GM20000 (cell line): ENCODE measurements around the gene LRRC2.

Experiments
- DNase-seq: peaks from one replicate; pipeline ENCODE4 v3.0.0; 2012; ENCODE audit warnings: low spot score
- CTCF ChIP-seq: IDR thresholded peaks from 2 replicates; pipeline ENCODE4 v1.5.1; 2012; ENCODE audit warnings: mild to moderate bottlenecking, control low read depth; ENCODE audit errors: extremely low read depth, missing control alignments

The LRRC2 gene

GRCh38 chr3:46491089-46492070 is 74.7 kb downstream of the LRRC2 start:
- TF ChIP-seq CTCF, result no peak
- DNase-seq, result no peak

DNA sequence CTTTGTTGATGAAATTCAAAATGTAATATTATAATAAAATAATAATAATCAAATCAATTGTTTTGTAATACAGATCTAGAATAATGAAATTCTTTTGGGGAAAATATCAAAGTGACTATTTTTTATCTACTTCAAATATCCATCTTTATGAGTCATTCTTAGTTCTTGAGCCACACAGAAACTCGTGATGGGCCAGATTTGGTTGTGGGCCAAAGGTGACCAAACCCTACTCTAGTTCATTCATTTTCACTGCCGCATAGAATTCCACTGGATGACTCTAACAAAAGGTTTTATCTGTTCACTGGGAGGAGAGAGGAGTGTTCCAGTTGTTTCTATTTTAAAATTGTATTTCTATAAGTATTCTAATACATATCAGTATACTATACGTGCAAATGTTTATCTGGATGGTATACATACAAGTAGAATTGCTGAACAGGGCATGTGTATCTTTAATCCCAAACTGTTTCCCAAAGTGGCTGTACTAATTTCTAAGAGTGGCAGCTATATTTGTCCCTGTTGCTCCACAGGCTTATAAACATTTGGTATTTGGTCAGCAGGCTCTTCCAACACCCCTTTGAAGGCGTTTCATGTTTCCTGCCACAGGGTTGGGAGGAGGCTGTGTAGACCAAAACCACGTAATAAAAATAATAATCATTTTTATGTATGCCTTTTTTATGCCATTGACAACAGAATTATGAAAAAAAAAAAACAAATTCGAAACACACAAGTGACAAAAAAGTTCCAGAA is 75.6 kb downstream of the LRRC2 start:
- TF ChIP-seq CTCF, result no peak
- no peak for DNase-seq

DNA sequence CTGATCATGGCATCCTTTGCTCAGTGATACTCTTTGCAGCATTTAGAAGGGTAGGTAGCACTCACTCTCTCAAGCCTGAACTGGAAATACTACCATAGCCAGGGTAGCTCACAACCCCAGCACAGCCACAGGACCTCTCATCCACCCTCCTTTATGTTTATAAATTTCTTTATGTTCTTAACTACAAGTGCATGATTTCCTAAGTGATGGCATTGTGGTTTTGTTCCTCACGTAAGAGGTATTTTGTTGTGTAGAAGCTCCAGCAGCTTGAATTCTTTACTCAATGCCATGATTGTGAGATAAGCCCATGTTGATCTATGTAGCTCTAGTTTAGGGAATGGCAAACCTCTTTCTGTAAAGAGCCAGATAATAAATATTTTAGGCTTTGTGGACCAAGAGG is 76.2 kb downstream of the LRRC2 start:
- no peak for TF ChIP-seq CTCF
- DNase-seq, result no peak

- TF ChIP-seq CTCF, result no peak
- no peak for DNase-seq
Observed at GRCh38 chr3:46489381-46489780, 76.7 kb downstream of the LRRC2 start.

GRCh38 chr3:46488735-46489361 is 77.3 kb downstream of the LRRC2 start:
- TF ChIP-seq CTCF, result peak; percentile 100
- peak; percentile 95 for DNase-seq

GRCh38 chr3:46485779-46486175 is 80.3 kb downstream of the LRRC2 start:
- TF ChIP-seq CTCF, result no peak
- no peak for DNase-seq
